ENCODE data around the gene EID3. TPM values are rescaled to one million over a fixed set of nuclear protein-coding genes. Genes with fewer than 3 reads are reported as not detected.

Gene EID3
- total RNA-seq, result 9.2 and 9.4 TPM in 2 replicates
- total RNA-seq (2013), result 7.6 TPM
- polyA plus RNA-seq, result 6.4 and 9.4 TPM in 2 replicates
- 6.3 and 8.9 TPM in 2 replicates for polyA minus RNA-seq

DNA sequence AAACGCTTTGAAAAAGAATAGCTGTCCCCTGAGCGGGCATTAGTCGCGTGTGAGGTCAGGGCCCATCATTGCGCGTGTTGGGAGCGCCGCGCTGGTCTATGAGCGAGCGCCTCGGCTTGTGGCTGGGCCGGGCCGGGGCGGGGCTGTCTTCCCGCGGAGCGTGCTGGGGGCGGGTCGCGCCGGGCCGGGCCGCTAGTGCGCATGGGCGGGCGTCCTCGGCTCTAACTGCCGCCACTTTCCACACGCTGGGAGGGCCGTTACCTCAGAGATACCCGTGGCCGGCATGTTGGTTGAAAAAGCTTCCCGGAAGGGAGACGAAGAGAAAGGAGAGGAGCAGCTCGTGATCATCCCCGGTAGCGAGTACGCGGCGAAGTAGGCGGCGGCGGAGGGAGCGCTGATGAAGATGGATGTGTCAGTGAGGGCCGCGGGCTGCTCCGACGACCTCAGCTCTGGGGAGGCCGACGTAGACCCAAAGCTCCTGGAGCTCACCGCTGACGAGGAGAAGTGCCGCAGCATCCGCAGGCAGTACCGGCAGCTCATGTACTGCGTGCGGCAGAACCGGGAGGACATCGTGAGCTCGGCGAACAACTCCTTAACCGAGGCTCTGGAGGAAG lies at the start of gene EID3:
Gene EID3, plus strand, starts transcription at position 202 of the 614 bp plus-strand sequence. Its CDS starts 196 bp downstream, at position 398.
- Mint-ChIP-seq H3K27me3 (no peaks in the 10 kb centered on the region), H3K9me3 (ENCODE audit: insufficient read depth) (no peaks in the 10 kb centered on the region), H3K4me3 (peak within 1 kb of the TSS; percentile 89), H3K27ac (peak within 1 kb of the TSS; percentile 86), H3K4me1 (peaks cover 52% of the 10 kb centered on the region)
- 26% methylated on average over 63 of the region's 63 CpGs for WGBS (ENCODE audit: insufficient coverage)
- DNase-seq (peak; percentile 89), ATAC-seq (ENCODE audit: low read depth) (peak; percentile 97)
- H3K4me3 ChIP-seq (ENCODE audit: control extremely low read depth in 1 of 5, extremely low read depth in 1 of 5, insufficient read depth in 1 of 5, low read depth in 2 of 5, low read length in 4 of 5), result peak within 1 kb of the TSS; percentile 19 to 74 (median 62)
- POLR2A ChIA-PET, result interaction anchor here (0.6 to 3.5 kb wide), 3 partner anchors 16 to 804 kb away, joined by 3 to 22 read pairs (median 5); partner anchors contain the start of genes NFYB and WASHC4
- TF ChIP-seq, protein P1, sequence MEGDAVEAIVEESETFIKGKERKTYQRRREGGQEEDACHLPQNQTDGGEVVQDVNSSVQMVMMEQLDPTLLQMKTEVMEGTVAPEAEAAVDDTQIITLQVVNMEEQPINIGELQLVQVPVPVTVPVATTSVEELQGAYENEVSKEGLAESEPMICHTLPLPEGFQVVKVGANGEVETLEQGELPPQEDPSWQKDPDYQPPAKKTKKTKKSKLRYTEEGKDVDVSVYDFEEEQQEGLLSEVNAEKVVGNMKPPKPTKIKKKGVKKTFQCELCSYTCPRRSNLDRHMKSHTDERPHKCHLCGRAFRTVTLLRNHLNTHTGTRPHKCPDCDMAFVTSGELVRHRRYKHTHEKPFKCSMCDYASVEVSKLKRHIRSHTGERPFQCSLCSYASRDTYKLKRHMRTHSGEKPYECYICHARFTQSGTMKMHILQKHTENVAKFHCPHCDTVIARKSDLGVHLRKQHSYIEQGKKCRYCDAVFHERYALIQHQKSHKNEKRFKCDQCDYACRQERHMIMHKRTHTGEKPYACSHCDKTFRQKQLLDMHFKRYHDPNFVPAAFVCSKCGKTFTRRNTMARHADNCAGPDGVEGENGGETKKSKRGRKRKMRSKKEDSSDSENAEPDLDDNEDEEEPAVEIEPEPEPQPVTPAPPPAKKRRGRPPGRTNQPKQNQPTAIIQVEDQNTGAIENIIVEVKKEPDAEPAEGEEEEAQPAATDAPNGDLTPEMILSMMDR (IDR thresholded peaks at IDR 0.05), result no peak
- no peak for TF ChIP-seq EZH2 (IDR thresholded peaks at IDR 0.05; ENCODE audit: borderline replicate concordance, insufficient read depth, low read depth, low read length, poor library complexity, severe bottlenecking)
- peaks cover 47% of the 10 kb centered on the region for H3K79me2 ChIP-seq (ENCODE audit: control insufficient read depth, insufficient read depth, low read length)
- H3K27me3 ChIP-seq (replicated peaks in 1 of 4; ENCODE audit: control extremely low read depth in 1 of 4, control insufficient read depth in 3 of 4, insufficient read depth in 4 of 4, low read length in 3 of 4), result no peaks in the 10 kb centered on the region
- H3K27ac ChIP-seq (ENCODE audit: low read length in 2 of 2), result peak within 1 kb of the TSS; percentile 54 to 74
- peaks cover 24% of the 10 kb centered on the region for H4K20me1 ChIP-seq (ENCODE audit: control insufficient read depth, insufficient read depth, low read length, poor library complexity, severe bottlenecking)
- H3K36me3 ChIP-seq (replicated peaks in 1 of 2; ENCODE audit: control extremely low read depth in 1 of 2, control insufficient read depth in 1 of 2, extremely low read depth in 1 of 2, insufficient read depth in 2 of 2, low read length in 1 of 2), result no peaks in the 10 kb centered on the region
- peak within 1 kb of the TSS; percentile 89 for H2AFZ ChIP-seq (ENCODE audit: insufficient read depth, low read depth, low read length, poor library complexity, severe bottlenecking)
- CTCF ChIA-PET, result interaction anchor here (0.7 to 3.3 kb wide), 7 partner anchors 9 to 511 kb away, joined by 3 to 24 read pairs (median 4); partner anchors contain the start of gene TXNRD1
- H3K4me2 ChIP-seq (replicated peaks; ENCODE audit: low read depth, low read length, poor library complexity, severe bottlenecking), result peak within 1 kb of the TSS; percentile 78
- peak within 1 kb of the TSS; percentile 72 for H3K9ac ChIP-seq (ENCODE audit: low read length)
- peaks cover 15 to 19% of the 10 kb centered on the region in 2 donors for H3K4me1 ChIP-seq (ENCODE audit: control insufficient read depth in 2 of 2, insufficient read depth in 2 of 2, low read length in 2 of 2)
- no peaks in the 10 kb centered on the region for H3K9me3 ChIP-seq (ENCODE audit: control extremely low read depth in 1 of 3, control insufficient read depth in 2 of 3, insufficient read depth in 1 of 3, low read length in 2 of 3)
- intact Hi-C loops (cut with micrococcal nuclease), result loop anchor here (1.0 to 5.0 kb wide), 6 partner anchors 15 to 804 kb away; partner anchors contain the start of genes NFYB, NT5DC3, TXNRD1 and WASHC4

DNA sequence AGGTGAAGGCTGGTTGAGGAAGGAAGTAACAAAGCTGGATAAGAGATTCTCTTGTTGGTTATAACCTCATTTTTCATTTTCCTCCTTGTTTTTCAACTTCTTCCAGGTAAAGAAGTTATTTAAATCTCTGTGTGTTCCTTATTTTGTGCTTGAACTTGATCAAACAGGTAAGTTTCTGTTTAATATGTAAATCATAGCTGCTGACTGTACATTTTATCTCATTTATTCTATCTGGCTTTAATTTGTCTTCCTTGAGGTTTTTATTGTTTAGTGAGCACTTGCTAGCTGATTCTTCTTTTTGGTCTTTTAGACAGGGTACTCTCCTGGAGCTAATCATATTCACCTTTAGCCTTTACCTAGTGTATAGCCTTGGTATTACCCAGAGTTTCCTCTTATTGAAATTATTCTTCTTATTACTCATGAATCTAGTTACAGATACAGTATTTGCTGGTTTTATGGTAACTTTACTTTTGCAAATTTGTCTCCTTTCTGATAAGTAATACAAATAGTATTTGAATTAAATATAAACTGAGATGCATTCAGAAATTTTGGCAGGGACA lies 45.5 kb upstream of the EID3 start:
- DNase-seq (no peak), ATAC-seq (ENCODE audit: low read depth) (no peak)
- no peaks in the 10 kb centered on the region for H3K27me3 ChIP-seq (replicated peaks in 1 of 4; ENCODE audit: control extremely low read depth in 1 of 4, control insufficient read depth in 3 of 4, insufficient read depth in 4 of 4, low read length in 3 of 4)
- TF ChIP-seq, protein P1 (IDR thresholded peaks at IDR 0.05), result no peak
- no peak for TF ChIP-seq EZH2 (IDR thresholded peaks at IDR 0.05; ENCODE audit: borderline replicate concordance, insufficient read depth, low read depth, low read length, poor library complexity, severe bottlenecking)
- H2AFZ ChIP-seq (ENCODE audit: insufficient read depth, low read depth, low read length, poor library complexity, severe bottlenecking), result no peak overlapping the region
- Mint-ChIP-seq H3K27ac (no peak overlapping the region), H3K27me3 (no peaks in the 10 kb centered on the region), H3K9me3 (ENCODE audit: insufficient read depth) (no peaks in the 10 kb centered on the region), H3K4me3 (no peak overlapping the region), H3K4me1 (peaks cover 1% of the 10 kb centered on the region)
- ChIA-PET POLR2A (no interaction called here), CTCF (no interaction called here)
- no peak overlapping the region for H3K9ac ChIP-seq (ENCODE audit: low read length)
- intact Hi-C loops (cut with micrococcal nuclease), result no loop called here
- no peak overlapping the region for H3K4me3 ChIP-seq (ENCODE audit: control extremely low read depth in 1 of 5, extremely low read depth in 1 of 5, insufficient read depth in 1 of 5, low read depth in 2 of 5, low read length in 4 of 5)
- no peaks in the 10 kb centered on the region for H4K20me1 ChIP-seq (ENCODE audit: control insufficient read depth, insufficient read depth, low read length, poor library complexity, severe bottlenecking)
- H3K36me3 ChIP-seq (replicated peaks in 1 of 2; ENCODE audit: control extremely low read depth in 1 of 2, control insufficient read depth in 1 of 2, extremely low read depth in 1 of 2, insufficient read depth in 2 of 2, low read length in 1 of 2), result no peaks in the 10 kb centered on the region
- peaks cover 0 to 6% (median 0%) of the 10 kb centered on the region in 3 donors for H3K9me3 ChIP-seq (ENCODE audit: control extremely low read depth in 1 of 3, control insufficient read depth in 2 of 3, insufficient read depth in 1 of 3, low read length in 2 of 3)
- no peak overlapping the region for H3K4me2 ChIP-seq (replicated peaks; ENCODE audit: low read depth, low read length, poor library complexity, severe bottlenecking)
- H3K27ac ChIP-seq (ENCODE audit: low read length in 2 of 2), result no peak overlapping the region
- H3K79me2 ChIP-seq (ENCODE audit: control insufficient read depth, insufficient read depth, low read length), result no peaks in the 10 kb centered on the region
- no peaks in the 10 kb centered on the region for H3K4me1 ChIP-seq (ENCODE audit: control insufficient read depth in 2 of 2, insufficient read depth in 2 of 2, low read length in 2 of 2)

Data from B cell (primary cell).